MM.1S (cell line): ENCODE results near the gene SMPD3.

ENCODE experiments used
- EZH2 ChIP-seq: fragments of 300-600 bp; sonication (generic); optimal IDR thresholded peaks from 2 replicates; pipeline ENCODE3; 2017; ENCODE audit warnings: low read depth, mild to moderate bottlenecking, antibody characterized with exemption, low read length, mixed read lengths
- TF ChIP-seq, protein P1 (sequence below): fragments of 300-600 bp; sonication (generic); IDR thresholded peaks from 2 replicates; pipeline ENCODE4 v1.5.1; 2016; ENCODE audit warnings: antibody characterized with exemption, low read length, mixed read lengths

GRCh38 chr16:68486502-68487202 lies 38.3 kb upstream of the SMPD3 start:
- TF ChIP-seq EZH2, result no peak
- TF ChIP-seq, protein P1, sequence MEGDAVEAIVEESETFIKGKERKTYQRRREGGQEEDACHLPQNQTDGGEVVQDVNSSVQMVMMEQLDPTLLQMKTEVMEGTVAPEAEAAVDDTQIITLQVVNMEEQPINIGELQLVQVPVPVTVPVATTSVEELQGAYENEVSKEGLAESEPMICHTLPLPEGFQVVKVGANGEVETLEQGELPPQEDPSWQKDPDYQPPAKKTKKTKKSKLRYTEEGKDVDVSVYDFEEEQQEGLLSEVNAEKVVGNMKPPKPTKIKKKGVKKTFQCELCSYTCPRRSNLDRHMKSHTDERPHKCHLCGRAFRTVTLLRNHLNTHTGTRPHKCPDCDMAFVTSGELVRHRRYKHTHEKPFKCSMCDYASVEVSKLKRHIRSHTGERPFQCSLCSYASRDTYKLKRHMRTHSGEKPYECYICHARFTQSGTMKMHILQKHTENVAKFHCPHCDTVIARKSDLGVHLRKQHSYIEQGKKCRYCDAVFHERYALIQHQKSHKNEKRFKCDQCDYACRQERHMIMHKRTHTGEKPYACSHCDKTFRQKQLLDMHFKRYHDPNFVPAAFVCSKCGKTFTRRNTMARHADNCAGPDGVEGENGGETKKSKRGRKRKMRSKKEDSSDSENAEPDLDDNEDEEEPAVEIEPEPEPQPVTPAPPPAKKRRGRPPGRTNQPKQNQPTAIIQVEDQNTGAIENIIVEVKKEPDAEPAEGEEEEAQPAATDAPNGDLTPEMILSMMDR, result no peak
